Retinal pigment epithelial cell (primary cell): Measurements from ENCODE around the gene SLC1A6.

Experiments
- DNase-seq: peaks from one replicate; pipeline ENCODE4 v3.0.0-alpha.2; 2010; ENCODE audit warnings: low read depth
- H3K4me3 ChIP-seq: 2 replicates; pipeline ENCODE4 v1.5.1; 2011; ENCODE audit warnings: mild to moderate bottlenecking, low read length, control low read depth, moderate library complexity
- CTCF ChIP-seq: conservative IDR thresholded peaks from 2 replicates; pipeline ENCODE4 v1.5.1; 2011; ENCODE audit warnings: low read depth, low read length, control low read depth, inconsistent platforms

The SLC1A6 gene

GRCh38 chr19:15014579-15014978 lies 34.9 kb upstream of the SLC1A6 start:
- TF ChIP-seq CTCF, result no peak
- no peak for DNase-seq
- H3K4me3 ChIP-seq, result no peak overlapping the region

- no peak for DNase-seq
- no peak overlapping the region for H3K4me3 ChIP-seq
- TF ChIP-seq CTCF, result no peak
Observed at GRCh38 chr19:15010501-15011300, 31.0 kb upstream of the SLC1A6 start.

GRCh38 chr19:15008308-15008707 lies 28.6 kb upstream of the SLC1A6 start:
- no peak overlapping the region for H3K4me3 ChIP-seq
- no peak for DNase-seq
- no peak for TF ChIP-seq CTCF

- no peak for DNase-seq
- no peak overlapping the region for H3K4me3 ChIP-seq
- TF ChIP-seq CTCF, result no peak
Observed at GRCh38 chr19:14997981-14998380, 18.3 kb upstream of the SLC1A6 start.

- no peak for TF ChIP-seq CTCF
- no peak for DNase-seq
- H3K4me3 ChIP-seq, result no peak overlapping the region
Observed at GRCh38 chr19:14992780-14993179, 13.1 kb upstream of the SLC1A6 start.

GRCh38 chr19:14985133-14985532 lies 5.5 kb upstream of the SLC1A6 start:
- no peak overlapping the region for H3K4me3 ChIP-seq
- DNase-seq, result no peak
- TF ChIP-seq CTCF, result no peak

GRCh38 chr19:14978161-14978776 lies 1.4 kb downstream of the SLC1A6 start:
- DNase-seq, result no peak
- no peak for TF ChIP-seq CTCF
- no peak overlapping the region for H3K4me3 ChIP-seq
